Sigmoid colon (tissue), 4 donors: Measurements from ENCODE around the gene LYPD6B.

ENCODE experiments used
- EP300 ChIP-seq, 4 donors: sonication (generic); formaldehyde crosslinking; IDR thresholded peaks; one replicate each; pipeline ENCODE4 v1.6.1; 2017; ENCODE audit warnings: antibody characterized with exemption in 4 of 4
- POLR2A ChIP-seq, 2 donors: fragments of 450-650 bp; IDR thresholded peaks; one replicate each; pipeline ENCODE4 v1.6.1; 2016; ENCODE audit warnings: antibody characterized with exemption in 2 of 2, mild to moderate bottlenecking in 2 of 2, moderate library complexity in 2 of 2
- POLR2AphosphoS5 ChIP-seq, 4 donors: sonication (generic); formaldehyde crosslinking; IDR thresholded peaks; one replicate each; pipeline ENCODE4 v1.6.1; 2017; ENCODE audit warnings: antibody characterized with exemption in 4 of 4
- TF ChIP-seq, protein P1 (sequence below), 4 experiments: fragments of 450-650 bp in 3 of 4; fragments of 200-600 bp in 1 of 4; IDR thresholded peaks; one replicate each; pipeline ENCODE4 v1.5.1; 2016 to 2019; ENCODE audit warnings: antibody characterized with exemption in 4 of 4, mild to moderate bottlenecking in 3 of 4, moderate library complexity in 2 of 4

DNA sequence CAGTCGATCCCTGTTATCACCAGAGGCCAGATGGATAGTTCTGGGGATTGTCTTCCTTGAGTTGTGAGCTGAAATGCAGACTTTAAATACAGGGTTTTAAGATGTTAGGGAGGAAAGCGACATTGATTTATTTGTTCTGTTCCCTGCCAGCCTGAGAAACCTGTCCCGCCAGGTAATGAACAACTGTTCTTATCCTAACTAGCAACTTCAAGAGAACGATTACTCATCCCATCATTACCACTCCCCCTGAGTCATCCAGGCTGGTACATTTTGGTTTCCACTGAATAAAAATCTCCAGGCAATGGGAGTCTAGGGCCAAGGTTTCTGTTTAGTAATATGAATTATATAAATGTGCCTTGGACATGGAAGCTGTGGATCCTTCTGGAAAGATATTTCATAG lies 131.2 kb downstream of the LYPD6B start:
- no peak for TF ChIP-seq POLR2AphosphoS5 (IDR thresholded peaks at IDR 0.05)
- TF ChIP-seq, protein P1, sequence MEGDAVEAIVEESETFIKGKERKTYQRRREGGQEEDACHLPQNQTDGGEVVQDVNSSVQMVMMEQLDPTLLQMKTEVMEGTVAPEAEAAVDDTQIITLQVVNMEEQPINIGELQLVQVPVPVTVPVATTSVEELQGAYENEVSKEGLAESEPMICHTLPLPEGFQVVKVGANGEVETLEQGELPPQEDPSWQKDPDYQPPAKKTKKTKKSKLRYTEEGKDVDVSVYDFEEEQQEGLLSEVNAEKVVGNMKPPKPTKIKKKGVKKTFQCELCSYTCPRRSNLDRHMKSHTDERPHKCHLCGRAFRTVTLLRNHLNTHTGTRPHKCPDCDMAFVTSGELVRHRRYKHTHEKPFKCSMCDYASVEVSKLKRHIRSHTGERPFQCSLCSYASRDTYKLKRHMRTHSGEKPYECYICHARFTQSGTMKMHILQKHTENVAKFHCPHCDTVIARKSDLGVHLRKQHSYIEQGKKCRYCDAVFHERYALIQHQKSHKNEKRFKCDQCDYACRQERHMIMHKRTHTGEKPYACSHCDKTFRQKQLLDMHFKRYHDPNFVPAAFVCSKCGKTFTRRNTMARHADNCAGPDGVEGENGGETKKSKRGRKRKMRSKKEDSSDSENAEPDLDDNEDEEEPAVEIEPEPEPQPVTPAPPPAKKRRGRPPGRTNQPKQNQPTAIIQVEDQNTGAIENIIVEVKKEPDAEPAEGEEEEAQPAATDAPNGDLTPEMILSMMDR (IDR thresholded peaks at IDR 0.05), result no peak
- no peak for TF ChIP-seq POLR2A (IDR thresholded peaks at IDR 0.05)
- no peak for TF ChIP-seq EP300 (IDR thresholded peaks at IDR 0.05)
